Sigmoid colon (tissue), 4 donors: Measurements from ENCODE around the gene IL6R.

Source experiments
- CTCF ChIP-seq, 4 experiments: fragments of 450-650 bp in 3 of 4; fragments of 200-600 bp in 1 of 4; IDR thresholded peaks; one replicate each; pipeline ENCODE4 v1.5.1; 2016 to 2019; ENCODE audit warnings: antibody characterized with exemption in 4 of 4, mild to moderate bottlenecking in 3 of 4, moderate library complexity in 2 of 4
- POLR2A ChIP-seq, 2 donors: fragments of 450-650 bp; IDR thresholded peaks; one replicate each; pipeline ENCODE4 v1.6.1; 2016; ENCODE audit warnings: antibody characterized with exemption in 2 of 2, mild to moderate bottlenecking in 2 of 2, moderate library complexity in 2 of 2
- POLR2AphosphoS5 ChIP-seq, 4 donors: sonication (generic); formaldehyde crosslinking; IDR thresholded peaks; one replicate each; pipeline ENCODE4 v1.6.1; 2017; ENCODE audit warnings: antibody characterized with exemption in 4 of 4

- TF ChIP-seq POLR2A (IDR thresholded peaks at IDR 0.05) (no peak), CTCF (IDR thresholded peaks at IDR 0.05) (no peak), POLR2AphosphoS5 (IDR thresholded peaks at IDR 0.05) (no peak)
Measured at GRCh38 chr1:154406572-154406879, 1.4 kb downstream of the IL6R start.
